ENCODE results near the gene BCL2. TPM values are rescaled to one million over a fixed set of nuclear protein-coding genes. Genes with fewer than 3 reads are reported as not detected.

BCL2 gene
- total and polyA plus RNA-seq, 2 donors from 2014 or later = 6.0 to 39.2 TPM

DNA sequence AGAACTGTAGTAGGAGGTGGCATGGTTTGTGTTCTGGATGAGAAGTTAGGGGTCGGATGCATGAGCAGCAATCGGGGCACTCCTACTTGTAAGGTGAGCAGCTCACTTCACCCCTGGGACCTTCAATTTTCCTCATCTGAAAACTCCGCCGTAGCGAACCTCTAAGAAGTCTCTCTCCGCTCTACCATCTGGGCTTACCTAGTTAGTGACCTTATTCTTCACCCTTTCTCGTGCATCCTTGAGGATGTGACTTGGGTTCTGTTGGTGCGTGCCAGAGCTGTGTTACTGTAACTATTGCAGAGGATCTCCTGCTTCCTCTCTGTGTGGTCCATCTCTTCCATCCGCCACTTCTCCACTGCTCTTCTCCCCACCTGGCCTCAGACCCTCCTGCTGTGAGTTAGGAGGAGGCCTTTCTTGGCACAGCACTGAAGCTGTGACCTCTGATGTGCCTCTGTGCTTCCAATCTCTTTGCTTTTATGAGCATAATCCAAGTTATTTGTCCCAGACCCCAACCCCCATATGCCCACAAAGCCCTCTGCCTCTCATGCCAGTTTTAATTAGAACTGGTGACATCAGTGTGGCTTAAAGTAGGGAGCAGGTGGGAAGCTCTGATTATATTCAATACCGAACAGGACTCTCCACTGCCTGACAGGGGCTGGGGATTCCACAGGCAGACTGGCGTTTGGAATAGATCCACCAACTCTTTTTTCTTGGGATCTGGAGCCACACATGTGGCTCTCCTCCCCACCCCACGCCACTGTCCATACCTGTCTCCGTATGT is 178.4 kb downstream of the BCL2 start:
- intact Hi-C loops (cut with DNase I) = no loop called here
- FAIRE-seq = no peak
- H3K9ac ChIP-seq (ENCODE audit: low read length in 3 of 3) = no peak overlapping the region
- no peak for DNase-seq
- H3K9me3 ChIP-seq (ENCODE audit: control insufficient read depth in 2 of 3, insufficient read depth in 1 of 3, low read length in 3 of 3) = no peaks in the 10 kb centered on the region
- no peak overlapping the region for H3K4me3 ChIP-seq (ENCODE audit: low read length in 3 of 3)
- TF ChIP-seq, protein P1, sequence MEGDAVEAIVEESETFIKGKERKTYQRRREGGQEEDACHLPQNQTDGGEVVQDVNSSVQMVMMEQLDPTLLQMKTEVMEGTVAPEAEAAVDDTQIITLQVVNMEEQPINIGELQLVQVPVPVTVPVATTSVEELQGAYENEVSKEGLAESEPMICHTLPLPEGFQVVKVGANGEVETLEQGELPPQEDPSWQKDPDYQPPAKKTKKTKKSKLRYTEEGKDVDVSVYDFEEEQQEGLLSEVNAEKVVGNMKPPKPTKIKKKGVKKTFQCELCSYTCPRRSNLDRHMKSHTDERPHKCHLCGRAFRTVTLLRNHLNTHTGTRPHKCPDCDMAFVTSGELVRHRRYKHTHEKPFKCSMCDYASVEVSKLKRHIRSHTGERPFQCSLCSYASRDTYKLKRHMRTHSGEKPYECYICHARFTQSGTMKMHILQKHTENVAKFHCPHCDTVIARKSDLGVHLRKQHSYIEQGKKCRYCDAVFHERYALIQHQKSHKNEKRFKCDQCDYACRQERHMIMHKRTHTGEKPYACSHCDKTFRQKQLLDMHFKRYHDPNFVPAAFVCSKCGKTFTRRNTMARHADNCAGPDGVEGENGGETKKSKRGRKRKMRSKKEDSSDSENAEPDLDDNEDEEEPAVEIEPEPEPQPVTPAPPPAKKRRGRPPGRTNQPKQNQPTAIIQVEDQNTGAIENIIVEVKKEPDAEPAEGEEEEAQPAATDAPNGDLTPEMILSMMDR (IDR thresholded peaks at IDR 0.05; ENCODE audit: borderline replicate concordance, extremely low read depth, insufficient read depth) = no peak
- H3K4me1 ChIP-seq (ENCODE audit: control insufficient read depth in 2 of 3, insufficient read depth in 2 of 3, low read depth in 1 of 3, low read length in 3 of 3) = peaks cover 0 to 13% (median 6%) of the 10 kb centered on the region in 3 donors
- no peak overlapping the region for H3K27ac ChIP-seq (ENCODE audit: low read depth in 2 of 2, low read length in 2 of 2)
- no peaks in the 10 kb centered on the region for H3K36me3 ChIP-seq (ENCODE audit: control insufficient read depth in 2 of 3, insufficient read depth in 3 of 3, low read length in 3 of 3)
- H3K27me3 ChIP-seq (ENCODE audit: control insufficient read depth, insufficient read depth, low read length) = no peaks in the 10 kb centered on the region

GRCh38 chr18:63140038-63140450 is 179.5 kb downstream of the BCL2 start:
- intact Hi-C loops (cut with DNase I) = no loop called here
- Histone ChIP-seq H3K4me3 (ENCODE audit: low read length in 3 of 3) (no peak overlapping the region), H3K27me3 (ENCODE audit: control insufficient read depth, insufficient read depth, low read length) (no peaks in the 10 kb centered on the region), H3K36me3 (ENCODE audit: control insufficient read depth in 2 of 3, insufficient read depth in 3 of 3, low read length in 3 of 3) (no peaks in the 10 kb centered on the region), H3K27ac (ENCODE audit: low read depth in 2 of 2, low read length in 2 of 2) (no peak overlapping the region), H3K9ac (ENCODE audit: low read length in 3 of 3) (no peak overlapping the region), H3K9me3 (ENCODE audit: control insufficient read depth in 2 of 3, insufficient read depth in 1 of 3, low read length in 3 of 3) (no peaks in the 10 kb centered on the region), H3K4me1 (ENCODE audit: control insufficient read depth in 2 of 3, insufficient read depth in 2 of 3, low read depth in 1 of 3, low read length in 3 of 3) (peaks cover 0 to 13% (median 6%) of the 10 kb centered on the region in 3 donors)
- FAIRE-seq (no peak), DNase-seq (no peak)
- TF ChIP-seq, protein P1 (IDR thresholded peaks at IDR 0.05; ENCODE audit: borderline replicate concordance, extremely low read depth, insufficient read depth) = no peak

- peaks cover 0 to 11% (median 3%) of the 10 kb centered on the region in 3 donors for H3K4me1 ChIP-seq (ENCODE audit: control insufficient read depth in 2 of 3, insufficient read depth in 2 of 3, low read depth in 1 of 3, low read length in 3 of 3)
- peak in 4 of 5 donors; percentile 56 to 77 (median 66) for DNase-seq
- FAIRE-seq = no peak
Observed at GRCh38 chr18:63138436-63139340, 180.9 kb downstream of the BCL2 start.

More at GRCh38 chr18:63138436-63139340, 180.9 kb downstream of the BCL2 start:
- H3K36me3 ChIP-seq (ENCODE audit: control insufficient read depth in 2 of 3, insufficient read depth in 3 of 3, low read length in 3 of 3) = no peaks in the 10 kb centered on the region
- intact Hi-C loops (cut with DNase I) = no loop called here
- H3K4me3 ChIP-seq (ENCODE audit: low read length in 3 of 3) = peak overlapping the region in 1 of 3 donors; percentile 18
- no peaks in the 10 kb centered on the region for H3K27me3 ChIP-seq (ENCODE audit: control insufficient read depth, insufficient read depth, low read length)
- no peak overlapping the region for H3K27ac ChIP-seq (ENCODE audit: low read depth in 2 of 2, low read length in 2 of 2)
- H3K9ac ChIP-seq (ENCODE audit: low read length in 3 of 3) = no peak overlapping the region
- TF ChIP-seq, protein P1 (IDR thresholded peaks at IDR 0.05; ENCODE audit: borderline replicate concordance, extremely low read depth, insufficient read depth) = no peak
- no peaks in the 10 kb centered on the region for H3K9me3 ChIP-seq (ENCODE audit: control insufficient read depth in 2 of 3, insufficient read depth in 1 of 3, low read length in 3 of 3)
